CD4-positive, CD25-positive, alpha-beta regulatory T cell (primary cell): Measurements from ENCODE around the gene GALNT13. TPM values are rescaled to one million over a fixed set of nuclear protein-coding genes. Genes with fewer than 3 reads are reported as not detected.

Experiments used
- ATAC-seq, 2 donors: fragments of 150-1000 bp; cut with Tn5 transposase; one replicate each; pipeline ENCODE4 v1.10.0; 2021; ENCODE audit warnings: low read depth in 2 of 2, moderate number of reproducible peaks in 2 of 2, moderate library complexity in 1 of 2
- DNase-seq, 3 donors: peaks; one replicate each; pipeline versions ENCODE4 v3.0.0 to v3.0.0-alpha.2; 2012 to 2022; ENCODE audit warnings: mixed read lengths in 1 of 3
- H3K27ac ChIP-seq: one replicate; pipeline ENCODE4 v1.7.0; 2013; ENCODE audit warnings: mild to moderate bottlenecking, low read length; ENCODE audit not compliant: insufficient read depth, poor library complexity, severe bottlenecking
- H3K27me3 ChIP-seq: one replicate; pipeline ENCODE4 v1.7.0; 2013; ENCODE audit warnings: low read length; ENCODE audit not compliant: control insufficient read depth, insufficient read depth
- H3K36me3 ChIP-seq: one replicate; pipeline ENCODE4 v1.7.0; 2013; ENCODE audit warnings: mild to moderate bottlenecking, low read length, moderate library complexity; ENCODE audit not compliant: control insufficient read depth, insufficient read depth
- H3K4me1 ChIP-seq: 2 replicates; pipeline ENCODE4 v1.7.0; 2013; ENCODE audit warnings: mild to moderate bottlenecking, low read length; ENCODE audit not compliant: insufficient read depth, control insufficient read depth, poor library complexity, severe bottlenecking
- H3K4me3 ChIP-seq: one replicate; pipeline ENCODE4 v1.7.0; 2013; ENCODE audit warnings: low read depth, mild to moderate bottlenecking, low read length, moderate library complexity
- H3K9me3 ChIP-seq, 2 experiments: 1 replicate in 1 of 2; 2 replicates in 1 of 2; pipeline ENCODE4 v1.7.0; 2013; ENCODE audit warnings: low read length in 2 of 2, mild to moderate bottlenecking in 1 of 2, moderate library complexity in 1 of 2; ENCODE audit not compliant: control insufficient read depth in 2 of 2
- H3K27ac Mint-ChIP-seq, 3 donors: one replicate each; pipeline ENCODE4 v1.8.0; 2020 to 2022; ENCODE audit warnings: mild to moderate bottlenecking in 3 of 3, mixed read lengths in 3 of 3, moderate library complexity in 2 of 3
- H3K27me3 Mint-ChIP-seq: one replicate; pipeline ENCODE4 v1.8.0; 2022; ENCODE audit warnings: mild to moderate bottlenecking, mixed read lengths
- H3K36me3 Mint-ChIP-seq: one replicate; pipeline ENCODE4 v1.8.0; 2020; ENCODE audit warnings: mixed read lengths
- H3K4me1 Mint-ChIP-seq, 4 donors: one replicate each; pipeline ENCODE4 v1.8.0; 2020 to 2022; ENCODE audit warnings: mixed read lengths in 4 of 4, mild to moderate bottlenecking in 1 of 4
- H3K4me3 Mint-ChIP-seq, 4 donors: one replicate each; pipeline ENCODE4 v1.8.0; 2020 to 2022; ENCODE audit warnings: mild to moderate bottlenecking in 4 of 4, mixed read lengths in 4 of 4, moderate library complexity in 3 of 4
- H3K9me3 Mint-ChIP-seq, 7 donors: one replicate each; pipeline ENCODE4 v1.8.0; 2020 to 2022; ENCODE audit warnings: mixed read lengths in 7 of 7, mild to moderate bottlenecking in 3 of 7, moderate library complexity in 2 of 7
- polyA plus RNA-seq, 4 donors: library from polyadenylated mRNA; unstranded; fragments of 300-500 nt; fragmentation: Illumina TruSeq; gene quantifications; one replicate each; pipeline ENCODE4 v1.2.3, GENCODE V29; 2021
- total RNA-seq: library from RNA; stranded (reverse); gene quantifications from one replicate; pipeline ENCODE4 v1.2.3, GENCODE V29; 2022

The GALNT13 gene
- total and polyA plus RNA-seq, 5 donors from 2014 or later, result 0.09 TPM; not detected in 4

- DNase-seq, result no peak
- Mint-ChIP-seq H3K4me1 (no peaks in the 10 kb centered on the region), H3K27ac (no peak overlapping the region), H3K36me3 (no peaks in the 10 kb centered on the region), H3K9me3 (peaks cover 2 to 16% (median 4%) of the 10 kb centered on the region in 7 donors), H3K27me3 (no peaks in the 10 kb centered on the region), H3K4me3 (no peak overlapping the region)
- Histone ChIP-seq H3K4me3 (no peak overlapping the region), H3K36me3 (no peaks in the 10 kb centered on the region), H3K9me3 (peaks cover 0 to 7% of the 10 kb centered on the region in 2 experiments), H3K27ac (no peak overlapping the region), H3K27me3 (no peaks in the 10 kb centered on the region), H3K4me1 (no peaks in the 10 kb centered on the region)
- ATAC-seq, result no peak
Measured at GRCh38 chr2:154280543-154280942, 408.8 kb downstream of the GALNT13 start.

- Histone ChIP-seq H3K27ac (no peak overlapping the region), H3K4me1 (no peaks in the 10 kb centered on the region), H3K4me3 (no peak overlapping the region), H3K36me3 (no peaks in the 10 kb centered on the region), H3K27me3 (no peaks in the 10 kb centered on the region), H3K9me3 (no peaks in the 10 kb centered on the region)
- DNase-seq (no peak), ATAC-seq (no peak)
- Mint-ChIP-seq H3K4me3 (no peak overlapping the region), H3K4me1 (no peaks in the 10 kb centered on the region), H3K9me3 (peaks cover 3 to 27% (median 6%) of the 10 kb centered on the region in 7 donors), H3K27me3 (no peaks in the 10 kb centered on the region), H3K27ac (no peak overlapping the region), H3K36me3 (no peaks in the 10 kb centered on the region)
Measured at GRCh38 chr2:154289870-154290269, 418.1 kb downstream of the GALNT13 start.

DNA sequence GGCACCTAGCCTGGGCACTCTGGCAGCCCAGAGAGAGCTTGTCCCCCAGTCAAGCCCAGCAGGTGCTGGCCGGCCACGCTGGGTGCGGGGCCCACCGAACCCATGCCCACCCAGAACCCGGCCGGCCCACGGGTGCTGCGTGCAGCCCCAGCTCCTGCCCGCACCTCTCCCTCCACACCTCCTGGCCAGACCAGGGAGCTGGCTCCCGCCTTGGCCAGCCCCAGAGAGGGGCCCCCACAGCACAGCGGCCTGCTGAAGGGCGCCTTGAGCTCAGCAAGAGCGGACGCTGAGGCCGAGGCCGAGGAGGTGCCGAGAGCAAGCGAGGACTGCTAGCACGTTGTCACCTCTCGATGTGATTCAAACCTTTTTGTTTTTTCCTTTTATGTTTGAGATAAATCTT lies 419.8 kb downstream of the GALNT13 start:
- DNase-seq, result no peak
- no peaks in the 10 kb centered on the region for H3K36me3 Mint-ChIP-seq

DNA sequence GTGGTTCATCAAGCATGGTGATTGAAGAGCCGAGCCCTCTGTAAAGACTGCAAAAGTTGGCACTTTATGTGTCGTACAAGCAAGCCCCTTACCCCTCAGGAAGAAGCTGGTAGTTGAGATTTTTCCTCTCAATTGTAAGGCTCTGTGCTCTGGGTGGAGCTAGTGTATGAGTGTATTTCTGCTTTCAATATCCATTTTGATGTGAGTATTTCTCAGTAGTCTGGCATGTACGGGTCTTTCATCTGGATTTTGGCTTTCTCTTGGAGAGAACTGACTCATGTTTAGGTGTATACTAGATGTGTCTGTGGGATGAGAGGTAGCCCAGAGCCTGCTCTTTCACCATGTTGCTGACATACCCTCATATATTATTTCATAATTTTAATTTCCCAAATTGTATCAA lies 420.2 kb downstream of the GALNT13 start:
- Histone ChIP-seq H3K27ac (no peak overlapping the region), H3K36me3 (no peaks in the 10 kb centered on the region), H3K4me3 (no peak overlapping the region), H3K4me1 (no peaks in the 10 kb centered on the region), H3K9me3 (no peaks in the 10 kb centered on the region), H3K27me3 (no peaks in the 10 kb centered on the region)
- DNase-seq (no peak), ATAC-seq (no peak)
- Mint-ChIP-seq H3K36me3 (no peaks in the 10 kb centered on the region), H3K9me3 (peaks cover 3 to 24% (median 9%) of the 10 kb centered on the region in 7 donors), H3K4me3 (no peak overlapping the region), H3K27me3 (no peaks in the 10 kb centered on the region), H3K4me1 (no peaks in the 10 kb centered on the region), H3K27ac (no peak overlapping the region)

More for the DNA sequence above, 419.8 kb downstream of the GALNT13 start:
- Mint-ChIP-seq H3K27ac (no peak overlapping the region), H3K4me1 (no peaks in the 10 kb centered on the region), H3K27me3 (no peaks in the 10 kb centered on the region), H3K9me3 (peaks cover 3 to 24% (median 7%) of the 10 kb centered on the region in 7 donors), H3K4me3 (no peak overlapping the region)
- Histone ChIP-seq H3K4me3 (no peak overlapping the region), H3K4me1 (no peaks in the 10 kb centered on the region), H3K27me3 (no peaks in the 10 kb centered on the region), H3K27ac (no peak overlapping the region), H3K36me3 (no peaks in the 10 kb centered on the region), H3K9me3 (no peaks in the 10 kb centered on the region)
- ATAC-seq, result no peak

- Mint-ChIP-seq H3K4me1 (no peaks in the 10 kb centered on the region), H3K9me3 (peaks cover 2 to 16% (median 9%) of the 10 kb centered on the region in 7 donors), H3K4me3 (no peak overlapping the region), H3K36me3 (no peaks in the 10 kb centered on the region), H3K27ac (no peak overlapping the region), H3K27me3 (no peaks in the 10 kb centered on the region)
- H3K4me3 ChIP-seq, result no peak overlapping the region
- ATAC-seq (no peak), DNase-seq (no peak)
- H3K27ac ChIP-seq, result no peak overlapping the region
- H3K9me3 ChIP-seq, result no peaks in the 10 kb centered on the region
- H3K4me1 ChIP-seq, result no peaks in the 10 kb centered on the region
- H3K27me3 ChIP-seq, result no peaks in the 10 kb centered on the region
- H3K36me3 ChIP-seq, result no peaks in the 10 kb centered on the region
Measured at GRCh38 chr2:154293864-154294263, 422.1 kb downstream of the GALNT13 start.

DNA sequence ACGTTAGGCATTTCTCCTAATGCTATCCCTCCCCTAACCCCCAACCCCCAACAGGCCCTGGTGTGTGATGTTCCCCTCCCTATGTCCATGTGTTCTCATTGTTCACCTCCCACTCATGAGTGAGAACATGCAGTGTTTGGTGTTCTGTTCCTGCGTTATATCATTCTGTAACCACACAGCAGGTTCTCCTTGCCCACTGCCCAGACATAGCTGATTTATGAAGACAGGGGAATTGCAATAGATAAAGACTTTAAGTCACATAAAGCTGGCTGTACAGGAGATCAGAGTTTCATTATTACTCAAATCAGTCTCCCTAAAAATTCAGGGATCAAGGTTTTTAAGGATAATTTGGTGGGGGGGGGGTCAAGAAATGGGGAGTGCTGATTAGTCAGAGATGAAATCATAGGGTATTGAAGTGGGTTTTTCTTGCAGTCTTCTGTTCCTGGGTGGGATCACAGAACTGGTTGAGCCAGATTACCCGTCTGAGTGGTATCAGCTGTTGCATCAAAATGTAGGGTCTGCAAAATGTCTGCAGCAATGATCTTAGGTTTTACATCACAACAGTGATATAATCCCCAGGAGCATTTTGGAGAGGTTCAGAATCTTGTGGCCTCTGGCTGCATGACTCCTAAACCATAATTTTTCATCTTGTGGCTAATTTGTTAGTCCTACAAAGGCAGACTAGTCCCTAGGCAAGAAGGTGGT lies 434.7 kb downstream of the GALNT13 start:
- Histone ChIP-seq H3K4me1 (no peaks in the 10 kb centered on the region), H3K27me3 (no peaks in the 10 kb centered on the region), H3K9me3 (no peaks in the 10 kb centered on the region), H3K27ac (no peak overlapping the region), H3K4me3 (no peak overlapping the region), H3K36me3 (no peaks in the 10 kb centered on the region)
- no peak overlapping the region for H3K27ac Mint-ChIP-seq
- H3K9me3 Mint-ChIP-seq, result peaks cover 1 to 14% (median 4%) of the 10 kb centered on the region in 7 donors
- no peaks in the 10 kb centered on the region for H3K4me1 Mint-ChIP-seq
- DNase-seq, result no peak
- ATAC-seq, result no peak
- H3K27me3 Mint-ChIP-seq, result no peaks in the 10 kb centered on the region
- H3K36me3 Mint-ChIP-seq, result no peaks in the 10 kb centered on the region
- no peak overlapping the region for H3K4me3 Mint-ChIP-seq

GRCh38 chr2:154307007-154307406 lies 435.3 kb downstream of the GALNT13 start:
- H3K27me3 ChIP-seq, result no peaks in the 10 kb centered on the region
- H3K36me3 Mint-ChIP-seq, result no peaks in the 10 kb centered on the region
- H3K27me3 Mint-ChIP-seq, result no peaks in the 10 kb centered on the region
- ATAC-seq (no peak), DNase-seq (no peak)
- no peak overlapping the region for H3K27ac Mint-ChIP-seq
- no peak overlapping the region for H3K4me3 ChIP-seq
- no peak overlapping the region for H3K27ac ChIP-seq
- H3K4me1 ChIP-seq, result no peaks in the 10 kb centered on the region
- peaks cover 1 to 14% (median 4%) of the 10 kb centered on the region in 7 donors for H3K9me3 Mint-ChIP-seq
- H3K4me3 Mint-ChIP-seq, result no peak overlapping the region
- no peaks in the 10 kb centered on the region for H3K9me3 ChIP-seq
- H3K36me3 ChIP-seq, result no peaks in the 10 kb centered on the region
- H3K4me1 Mint-ChIP-seq, result no peaks in the 10 kb centered on the region

DNA sequence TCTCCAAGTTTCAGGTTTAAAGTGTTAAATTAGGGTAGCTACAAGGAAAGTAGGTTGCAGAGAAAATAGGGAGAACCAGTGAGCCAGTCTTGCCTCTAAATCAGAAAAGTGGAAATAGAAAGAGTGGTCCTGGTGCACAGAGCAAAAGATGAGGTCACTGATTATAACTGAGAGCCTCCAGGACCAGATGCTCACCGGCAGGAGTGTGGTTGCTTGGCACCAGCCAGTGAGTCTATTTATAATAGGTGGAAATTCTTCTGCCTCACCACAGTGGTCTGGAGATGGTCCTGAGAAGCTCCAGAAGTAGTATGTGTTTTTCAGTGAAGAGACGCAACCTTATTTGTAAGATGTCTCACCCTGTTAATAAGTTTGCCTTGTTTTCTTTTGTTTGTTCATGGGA lies 452.9 kb downstream of the GALNT13 start:
- Histone ChIP-seq H3K36me3 (no peaks in the 10 kb centered on the region), H3K27ac (no peak overlapping the region), H3K9me3 (no peaks in the 10 kb centered on the region), H3K4me3 (no peak overlapping the region), H3K4me1 (no peaks in the 10 kb centered on the region), H3K27me3 (no peaks in the 10 kb centered on the region)
- Mint-ChIP-seq H3K4me1 (no peaks in the 10 kb centered on the region), H3K36me3 (no peaks in the 10 kb centered on the region), H3K27me3 (no peaks in the 10 kb centered on the region), H3K4me3 (no peak overlapping the region), H3K9me3 (peaks cover 0 to 5% (median 2%) of the 10 kb centered on the region in 7 donors), H3K27ac (no peak overlapping the region)
- no peak for ATAC-seq
- DNase-seq, result no peak
